ENCODE results near the gene ST6GAL1.

ST6GAL1 gene

DNA sequence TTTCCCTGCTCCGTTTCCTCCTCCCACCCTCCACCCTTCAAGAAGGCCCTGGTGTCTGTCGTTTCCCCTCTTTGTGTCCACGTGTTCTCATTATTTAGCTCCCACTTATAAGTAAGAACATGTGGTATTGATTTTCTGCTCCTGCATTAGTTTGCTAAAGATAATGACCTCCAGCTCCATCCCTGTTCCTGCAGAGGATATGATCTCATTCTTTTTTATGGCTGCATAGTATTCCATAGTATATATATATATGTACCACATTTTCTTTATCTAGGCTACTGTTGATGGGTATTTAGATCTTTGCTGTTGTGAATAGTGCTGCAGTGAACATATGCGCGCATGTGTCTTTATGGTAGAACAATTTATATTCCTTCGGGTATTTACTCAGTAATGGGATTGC lies 4.8 kb downstream of the ST6GAL1 start:
- in situ Hi-C loops (cut with MboI; ENCODE audit: low sequenced_read_pairs, unreplicated experiment), result no loop called here
- TF ChIP-seq, protein P1, sequence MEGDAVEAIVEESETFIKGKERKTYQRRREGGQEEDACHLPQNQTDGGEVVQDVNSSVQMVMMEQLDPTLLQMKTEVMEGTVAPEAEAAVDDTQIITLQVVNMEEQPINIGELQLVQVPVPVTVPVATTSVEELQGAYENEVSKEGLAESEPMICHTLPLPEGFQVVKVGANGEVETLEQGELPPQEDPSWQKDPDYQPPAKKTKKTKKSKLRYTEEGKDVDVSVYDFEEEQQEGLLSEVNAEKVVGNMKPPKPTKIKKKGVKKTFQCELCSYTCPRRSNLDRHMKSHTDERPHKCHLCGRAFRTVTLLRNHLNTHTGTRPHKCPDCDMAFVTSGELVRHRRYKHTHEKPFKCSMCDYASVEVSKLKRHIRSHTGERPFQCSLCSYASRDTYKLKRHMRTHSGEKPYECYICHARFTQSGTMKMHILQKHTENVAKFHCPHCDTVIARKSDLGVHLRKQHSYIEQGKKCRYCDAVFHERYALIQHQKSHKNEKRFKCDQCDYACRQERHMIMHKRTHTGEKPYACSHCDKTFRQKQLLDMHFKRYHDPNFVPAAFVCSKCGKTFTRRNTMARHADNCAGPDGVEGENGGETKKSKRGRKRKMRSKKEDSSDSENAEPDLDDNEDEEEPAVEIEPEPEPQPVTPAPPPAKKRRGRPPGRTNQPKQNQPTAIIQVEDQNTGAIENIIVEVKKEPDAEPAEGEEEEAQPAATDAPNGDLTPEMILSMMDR (IDR thresholded peaks at IDR 0.05; ENCODE audit: borderline replicate concordance, control extremely low read depth, extremely low read depth, insufficient read depth, missing control alignments), result no peak
- no peak for DNase-seq (ENCODE audit: low spot score)

GRCh38 chr3:186937017-186937875 lies 6.9 kb downstream of the ST6GAL1 start:
- TF ChIP-seq, protein P1 (IDR thresholded peaks at IDR 0.05; ENCODE audit: borderline replicate concordance, control extremely low read depth, extremely low read depth, insufficient read depth, missing control alignments), result no peak
- no peak for DNase-seq (ENCODE audit: low spot score)
- in situ Hi-C loops (cut with MboI; ENCODE audit: low sequenced_read_pairs, unreplicated experiment), result no loop called here

DNA sequence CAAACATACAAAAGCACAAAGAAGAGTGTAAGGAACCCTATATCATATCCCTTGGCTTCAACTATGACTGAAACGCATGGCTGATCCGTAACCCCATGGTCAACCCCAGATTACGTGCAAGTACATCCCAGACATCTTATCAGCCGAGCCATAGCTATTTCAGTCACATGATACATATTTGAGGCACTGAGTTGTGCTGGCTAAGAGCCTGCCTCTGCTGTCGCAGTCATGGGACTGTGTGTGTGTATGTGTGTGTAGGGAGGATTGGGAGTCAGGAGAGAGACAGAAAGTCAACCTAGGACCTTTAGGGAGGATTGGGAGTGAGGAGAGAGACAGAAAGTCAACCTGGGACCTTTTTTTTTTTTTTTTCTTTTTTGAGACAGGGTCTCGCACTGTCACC lies 8.4 kb downstream of the ST6GAL1 start:
- no peak for DNase-seq (ENCODE audit: low spot score)
- in situ Hi-C loops (cut with MboI; ENCODE audit: low sequenced_read_pairs, unreplicated experiment), result no loop called here
- TF ChIP-seq, protein P1 (IDR thresholded peaks at IDR 0.05; ENCODE audit: borderline replicate concordance, control extremely low read depth, extremely low read depth, insufficient read depth, missing control alignments), result no peak

- TF ChIP-seq, protein P1 (IDR thresholded peaks at IDR 0.05; ENCODE audit: borderline replicate concordance, control extremely low read depth, extremely low read depth, insufficient read depth, missing control alignments), result no peak
Observed at GRCh38 chr3:186939536-186939935, 9.2 kb downstream of the ST6GAL1 start.

DNA sequence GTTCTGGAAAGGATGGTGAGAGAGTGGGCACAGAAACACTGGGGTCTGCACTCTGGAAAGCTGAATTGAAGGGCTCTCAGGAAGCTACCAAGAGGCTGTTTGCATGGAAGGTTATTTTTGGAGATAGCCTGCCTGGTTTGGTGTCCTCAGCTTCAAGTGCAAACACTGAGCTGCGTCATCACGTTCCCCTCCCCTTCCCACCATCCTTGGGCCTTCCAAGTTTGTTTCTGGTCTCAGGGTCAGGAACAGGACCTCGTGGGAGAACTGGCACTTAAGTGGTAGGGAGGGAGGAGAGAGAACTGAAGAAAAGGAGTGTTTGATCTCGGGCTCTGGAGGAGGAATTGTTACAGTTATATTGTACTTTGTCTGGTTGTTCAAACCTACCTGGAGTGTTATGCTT lies 10.6 kb downstream of the ST6GAL1 start:
- TF ChIP-seq, protein P1 (IDR thresholded peaks at IDR 0.05; ENCODE audit: borderline replicate concordance, control extremely low read depth, extremely low read depth, insufficient read depth, missing control alignments), result no peak
- in situ Hi-C loops (cut with MboI; ENCODE audit: low sequenced_read_pairs, unreplicated experiment), result no loop called here
- no peak for DNase-seq (ENCODE audit: low spot score)

More at GRCh38 chr3:186939536-186939935, 9.2 kb downstream of the ST6GAL1 start:
- in situ Hi-C loops (cut with MboI; ENCODE audit: low sequenced_read_pairs, unreplicated experiment), result no loop called here
- DNase-seq (ENCODE audit: low spot score), result no peak

DNA sequence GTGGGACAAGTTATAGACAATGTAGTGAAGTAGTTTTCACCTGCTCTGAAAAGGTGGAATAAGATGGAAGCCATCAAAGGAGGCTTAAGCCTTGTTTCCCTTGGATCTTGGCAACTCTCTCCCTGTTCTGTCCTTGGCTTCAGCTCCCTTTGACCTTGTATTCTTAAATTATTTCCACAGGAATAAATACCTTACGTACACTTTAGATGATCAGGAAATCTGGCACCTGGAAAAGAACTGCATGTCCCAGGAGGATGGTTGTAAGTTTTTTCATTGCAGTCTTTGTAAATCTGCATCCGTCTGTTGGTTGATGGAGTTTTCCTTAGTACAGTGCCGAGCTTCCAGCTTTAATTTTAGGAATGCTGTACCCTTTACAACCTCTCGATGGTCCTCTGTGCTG lies 11.8 kb downstream of the ST6GAL1 start:
- in situ Hi-C loops (cut with MboI; ENCODE audit: low sequenced_read_pairs, unreplicated experiment), result no loop called here
- DNase-seq (ENCODE audit: low spot score), result no peak
- TF ChIP-seq, protein P1 (IDR thresholded peaks at IDR 0.05; ENCODE audit: borderline replicate concordance, control extremely low read depth, extremely low read depth, insufficient read depth, missing control alignments), result no peak
